ENCODE results near the gene POLDIP3.
"Not testable (repeated sequence)": the region's sequence is repeated elsewhere in the genome, so short reads cannot be mapped to it uniquely, and the experiment has no call there.

POLDIP3 gene

GRCh38 chr22:42549331-42550060 is 65.2 kb downstream of the POLDIP3 start:
- DNase-seq, result no peak

GRCh38 chr22:42548597-42549330 is 65.9 kb downstream of the POLDIP3 start:
- no peak for DNase-seq

GRCh38 chr22:42548126-42548525 is 66.6 kb downstream of the POLDIP3 start:
- DNase-seq, result not testable (repeated sequence)

GRCh38 chr22:42547562-42547961 is 67.1 kb downstream of the POLDIP3 start:
- no peak for DNase-seq

- DNase-seq, result no peak
These were observed 70.0 kb downstream of the POLDIP3 start for GRCh38 chr22:42544686-42545085.

GRCh38 chr22:42539236-42539771 is 75.4 kb downstream of the POLDIP3 start:
- not testable (repeated sequence) for DNase-seq

- DNase-seq, result not testable (repeated sequence)
These were observed 77.4 kb downstream of the POLDIP3 start for GRCh38 chr22:42537199-42537831.

GRCh38 chr22:42536634-42537033 is 78.0 kb downstream of the POLDIP3 start:
- not testable (repeated sequence) for DNase-seq

- DNase-seq, result no peak
These were observed 78.5 kb downstream of the POLDIP3 start for GRCh38 chr22:42536166-42536565.

- not testable (repeated sequence) for DNase-seq
These were observed 79.5 kb downstream of the POLDIP3 start for GRCh38 chr22:42535082-42535731.
